IMR-90 (cell line): ENCODE measurements around the gene PFDN5. TPM values are rescaled to one million over a fixed set of nuclear protein-coding genes. Genes with fewer than 3 reads are reported as not detected.

Source experiments
- ATAC-seq: fragments of 200-7000 bp; cut with Tn5 transposase; 2 replicates; pipeline ENCODE4 v1.9.1; 2020; ENCODE audit warnings: low read depth, mild to moderate bottlenecking, moderate library complexity
- BruUV-seq: library from RNA; stranded (reverse); fragments of 400-500 nt; replicated peaks from 2 replicates; lab custom pipeline; 2021; lab: Mats Ljungman, UMichigan
- CTCF ChIA-PET: fragments of 300-600 bp; formaldehyde crosslinking; extraction: SDS; loops from one replicate; lab custom pipeline; 2021; ENCODE audit warnings: antibody characterized with exemption; lab: Yijun Ruan, JAX
- POLR2A ChIA-PET: fragments of 300-600 bp; sonication (Branson Sonifier 250); formaldehyde crosslinking; loops from one replicate; lab custom pipeline; 2022; ENCODE audit warnings: antibody characterized with exemption; ENCODE audit not compliant: unreplicated experiment; lab: Charles Lee
- DNase-seq: peaks from one replicate; pipeline ENCODE4 v3.0.0; 2013
- H2AFZ ChIP-seq: replicated peaks from 2 replicates; pipeline ENCODE3; 2013; ENCODE audit warnings: low read length, mild to moderate bottlenecking; ENCODE audit not compliant: poor library complexity
- H2AK5ac ChIP-seq: 2 replicates; pipeline ENCODE4 v1.6.1; 2013; ENCODE audit warnings: low read depth, low read length, inconsistent platforms
- H2AK9ac ChIP-seq: replicated peaks from 2 replicates; pipeline ENCODE3; 2013; ENCODE audit warnings: mild to moderate bottlenecking, low read depth, low read length, moderate library complexity; ENCODE audit not compliant: poor library complexity
- H2BK120ac ChIP-seq: 2 replicates; pipeline ENCODE4 v1.6.1; 2013; ENCODE audit warnings: low read depth, low read length, inconsistent platforms
- H2BK15ac ChIP-seq: 3 replicates; pipeline ENCODE4 v1.6.1; 2013; ENCODE audit warnings: low read depth, low read length, inconsistent platforms
- H2BK20ac ChIP-seq: 2 replicates; pipeline ENCODE4 v1.6.1; 2013; ENCODE audit warnings: low read depth, mild to moderate bottlenecking, inconsistent platforms, low read length, moderate library complexity
- H2BK5ac ChIP-seq: 2 replicates; pipeline ENCODE4 v1.6.1; 2013; ENCODE audit warnings: mild to moderate bottlenecking, low read depth, low read length, inconsistent platforms; ENCODE audit not compliant: poor library complexity, severe bottlenecking
- H3K14ac ChIP-seq: replicated peaks from 2 replicates; pipeline ENCODE4 v1.6.1; 2013; ENCODE audit warnings: low read depth, low read length, inconsistent platforms
- H3K18ac ChIP-seq: 2 replicates; pipeline ENCODE4 v1.6.1; 2013; ENCODE audit warnings: low read depth, low read length, control low read depth
- H3K23ac ChIP-seq: 2 replicates; pipeline ENCODE4 v1.6.1; 2013; ENCODE audit warnings: low read depth, low read length, inconsistent platforms
- H3K27ac ChIP-seq: 2 replicates; pipeline ENCODE4 v1.5.1; 2013; ENCODE audit warnings: mild to moderate bottlenecking, control low read depth, low read length; ENCODE audit not compliant: insufficient read depth
- H3K27me3 ChIP-seq: 2 replicates; pipeline ENCODE4 v1.6.1; 2013; ENCODE audit warnings: low read length; ENCODE audit not compliant: control insufficient read depth, insufficient read depth
- H3K36me3 ChIP-seq: 2 replicates; pipeline ENCODE4 v1.6.1; 2013; ENCODE audit warnings: low read length, mixed read lengths; ENCODE audit not compliant: control insufficient read depth, insufficient read depth
- H3K4ac ChIP-seq: 2 replicates; pipeline ENCODE4 v1.6.1; 2013; ENCODE audit warnings: low read depth, low read length, inconsistent platforms
- H3K4me1 ChIP-seq: 2 replicates; pipeline ENCODE4 v1.6.1; 2013; ENCODE audit warnings: low read length, mixed read lengths; ENCODE audit not compliant: control insufficient read depth, insufficient read depth
- H3K4me2 ChIP-seq: 2 replicates; pipeline ENCODE4 v1.6.1; 2013; ENCODE audit warnings: low read depth, mild to moderate bottlenecking, control low read depth, low read length, moderate library complexity
- H3K4me3 ChIP-seq: 2 replicates; pipeline ENCODE4 v1.5.1; 2013; ENCODE audit warnings: low read depth, mild to moderate bottlenecking, control low read depth, low read length, moderate library complexity; ENCODE audit not compliant: insufficient read depth
- H3K56ac ChIP-seq: 2 replicates; pipeline ENCODE4 v1.6.1; 2013; ENCODE audit warnings: low read length, inconsistent platforms; ENCODE audit not compliant: insufficient read depth; ENCODE audit errors: extremely low read depth
- H3K79me1 ChIP-seq, 2 experiments: 2 replicates each; pipeline ENCODE4 v1.6.1; 2013; ENCODE audit warnings: low read length in 2 of 2, inconsistent platforms in 1 of 2, low read depth in 1 of 2
- H3K9ac ChIP-seq: 2 replicates; pipeline ENCODE4 v1.6.1; 2013; ENCODE audit warnings: low read depth, low read length, control low read depth
- H3K9me1 ChIP-seq: 2 replicates; pipeline ENCODE4 v1.6.1; 2013; ENCODE audit warnings: low read length, inconsistent platforms; ENCODE audit not compliant: insufficient read depth
- H3K9me3 ChIP-seq: 2 replicates; pipeline ENCODE4 v1.6.1; 2013; ENCODE audit warnings: low read length; ENCODE audit not compliant: control insufficient read depth, insufficient read depth
- H4K20me1 ChIP-seq: 2 replicates; pipeline ENCODE4 v1.6.1; 2013; ENCODE audit warnings: low read length, inconsistent platforms; ENCODE audit not compliant: insufficient read depth
- H4K5ac ChIP-seq: 2 replicates; pipeline ENCODE4 v1.6.1; 2013; ENCODE audit warnings: mild to moderate bottlenecking, low read depth, low read length, control low read depth
- H4K8ac ChIP-seq, 2 experiments: 2 replicates each; pipeline ENCODE4 v1.6.1; 2013; ENCODE audit warnings: low read depth in 2 of 2, low read length in 2 of 2, control low read depth in 1 of 2, inconsistent platforms in 1 of 2
- H4K91ac ChIP-seq: 2 replicates; pipeline ENCODE4 v1.6.1; 2013; ENCODE audit warnings: low read depth, low read length, inconsistent platforms; ENCODE audit not compliant: insufficient read depth
- CHD1 ChIP-seq: IDR thresholded peaks from 2 replicates; pipeline ENCODE4 v1.6.1; 2012; ENCODE audit warnings: low read depth, low read length, improper control_type of control experiment
- MAZ ChIP-seq: IDR thresholded peaks from 2 replicates; pipeline ENCODE4 v1.6.1; 2012; ENCODE audit warnings: low read depth, mild to moderate bottlenecking, low read length, improper control_type of control experiment, moderate library complexity, borderline replicate concordance
- MXI1 ChIP-seq: IDR thresholded peaks from 2 replicates; pipeline ENCODE4 v1.6.1; 2012; ENCODE audit warnings: low read depth, mild to moderate bottlenecking, low read length, moderate library complexity, borderline replicate concordance
- RAD21 ChIP-seq: IDR thresholded peaks from 2 replicates; pipeline ENCODE4 v1.6.1; 2012; ENCODE audit warnings: low read length, improper control_type of control experiment
- RFX5 ChIP-seq: IDR thresholded peaks from 2 replicates; pipeline ENCODE4 v1.8.0; 2012; ENCODE audit warnings: low read depth, mild to moderate bottlenecking, low read length, moderate library complexity
- WGBS, 2 experiments: methylation state at CpG; one replicate each; pipeline versions ENCODE4 v1.1.5 to v1.1.7; 2013; ENCODE audit warnings: missing lambda C conversion rate in 2 of 2; ENCODE audit not compliant: insufficient read length in 1 of 2; ENCODE audit errors: extremely low coverage in 2 of 2; 5-methylcytosine and 5-hydroxymethylcytosine counted together
- dilution Hi-C: fragments of 300-500 bp; cut with HindIII; formaldehyde crosslinking; loops from one replicate; pipeline ENCODE4 v1.14.3; 2018; ENCODE audit warnings: low sequenced_read_pairs; ENCODE audit not compliant: unreplicated experiment
- in situ Hi-C: fragments of 300-500 bp; cut with MboI; formaldehyde crosslinking; loops from 3 replicates; pipeline ENCODE4 v1.14.3; 2019; ENCODE audit warnings: low sequenced_read_pairs, inconsistent platforms, mixed read lengths
- intact Hi-C: fragments of 100-400 bp; cut with micrococcal nuclease; formaldehyde crosslinking; loops from 2 replicates; pipeline ENCODE4 v1.10.0; 2022
- polyA plus RNA-seq, 3 experiments: library from polyadenylated mRNA; depleted of rRNA; stranded (reverse); fragments of >200 nt; gene quantifications; 2 replicates each; pipeline ENCODE4 v1.2.3, GENCODE V29; 2012; ENCODE audit warnings: low replicate concordance in 1 of 3
- total RNA-seq: library from RNA; depleted of rRNA; stranded (reverse); fragments of >200 nt; gene quantifications from 2 replicates; pipeline ENCODE4 v1.2.3, GENCODE V29; 2012

PFDN5 gene
- total and polyA plus RNA-seq, 2 of the 4 experiments (the other 2 are of a cell fraction), result 1,011 to 1,338 TPM

- ChIA-PET CTCF (no interaction called here), POLR2A (no interaction called here)
- Histone ChIP-seq H3K36me3 (peaks cover 16% of the 10 kb centered on the region), H3K27me3 (no peaks in the 10 kb centered on the region), H3K9ac (no peak overlapping the region), H4K8ac (no peak overlapping the region), H3K18ac (no peak overlapping the region), H2AK9ac (no peak overlapping the region), H3K9me3 (no peaks in the 10 kb centered on the region), H2BK120ac (no peak overlapping the region), H3K4me3 (no peak overlapping the region), H3K4me2 (no peak overlapping the region), H3K27ac (no peak overlapping the region), H3K14ac (no peak overlapping the region), H2BK15ac (no peak overlapping the region), H2AFZ (no peak overlapping the region), H2AK5ac (no peak overlapping the region), H3K4me1 (peaks cover 9% of the 10 kb centered on the region), H3K79me1 (peaks cover 27 to 39% of the 10 kb centered on the region in 2 experiments), H4K91ac (no peak overlapping the region), H2BK20ac (no peak overlapping the region), H3K23ac (no peak overlapping the region), H4K5ac (no peak overlapping the region), H2BK5ac (no peak overlapping the region), H4K20me1 (no peaks in the 10 kb centered on the region; the same call in 1 of the 2 replicates), H3K4ac (no peak overlapping the region), H3K56ac (no peak overlapping the region), H3K9me1 (peaks cover 18% of the 10 kb centered on the region)
- WGBS, 2 experiments, result no CpG with 5 or more reads among the region's 3 CpGs
- intact Hi-C loops (no loop called here), in situ Hi-C loops (no loop called here), dilution Hi-C loops (no loop called here)
- TF ChIP-seq MAZ (no peak), RAD21 (no peak), RFX5 (no peak), CHD1 (no peak), MXI1 (no peak)
- no peak for ATAC-seq
- no TSS peak for BruUV-seq
- no peak for DNase-seq
Observed at GRCh38 chr12:53255996-53256395, 39.3 kb upstream of the PFDN5 start.
